Left colon (tissue), 2 donors: ENCODE measurements around the gene MFAP4. TPM values are rescaled to one million over a fixed set of nuclear protein-coding genes. Genes with fewer than 3 reads are reported as not detected.

Source experiments
- microRNA-seq, 2 donors: library from miRNA; unstranded; fragments of <30 nt; microRNA quantifications; one replicate each; pipeline versions ENCODE4 v1.1.0 to v1.2.0, GENCODE V29; 2020
- total RNA-seq, 2 donors: library from RNA; stranded (reverse); fragmentation: NEBNext Ultra II Directional; extraction: Animal tissue kit (Norgen Biotek cat#: 25700); gene quantifications; one replicate each; pipeline ENCODE4 v1.2.1, GENCODE V29; 2021
- donor health status: DM: no; HTN: no; CAD: no.
- donor health status: DM: yes; HTN: yes; CAD: no.

The MFAP4 gene
- total RNA-seq, 2 donors from 2014 or later = 12.9 to 68.6 TPM

Small RNA genes lying within 50 kb of the gene (microRNA-seq; reads per million reads assigned to microRNA genes)
- gene MIR1180 = 170 to 540 reads per million in 2 donors

Other genes starting within 250 kb of the MFAP4 start
- 10 to 100 TPM; 41.0 to 45.9 TPM for gene EPN2, start 149.8 kb downstream of the MFAP4 start, total RNA-seq
- 1 to 10 TPM; 7.1 to 7.3 TPM for gene B9D1, start 24.5 kb downstream of the MFAP4 start, total RNA-seq
- gene MAPK7, start 8.7 kb downstream of the MFAP4 start, total RNA-seq = 10 to 100 TPM; 42.5 to 47.4 TPM
- gene RNF112, start 24.0 kb upstream of the MFAP4 start, total RNA-seq = 1 to 10 TPM; 4.0 to 4.6 TPM
- 1 to 10 TPM in 1 of 2 donors, under 1 TPM in 1; 0.52 to 1.2 TPM for gene SLC47A1, start 146.7 kb upstream of the MFAP4 start, total RNA-seq